ENCODE measurements around the gene ZBTB37.

DNA sequence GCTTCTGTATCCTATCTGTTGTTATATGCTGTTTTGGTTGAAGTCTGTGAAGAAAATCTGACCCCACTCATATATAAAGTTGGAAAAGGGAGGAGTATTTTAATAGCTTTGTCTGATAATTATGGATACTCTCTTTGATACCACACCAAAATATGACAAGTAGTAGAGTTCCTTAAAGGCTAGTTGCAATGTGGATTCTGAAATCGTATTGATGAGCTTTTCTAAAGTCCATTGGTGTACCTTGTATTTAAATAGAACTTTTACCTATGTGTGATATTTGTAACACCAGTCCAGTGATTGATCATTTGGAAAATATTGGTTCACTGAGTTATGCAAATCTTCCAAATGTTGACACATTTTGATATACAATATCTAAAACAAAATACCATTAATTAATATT, 8.1 kb upstream of the ZBTB37 start:
- TF ChIP-seq, protein P1, sequence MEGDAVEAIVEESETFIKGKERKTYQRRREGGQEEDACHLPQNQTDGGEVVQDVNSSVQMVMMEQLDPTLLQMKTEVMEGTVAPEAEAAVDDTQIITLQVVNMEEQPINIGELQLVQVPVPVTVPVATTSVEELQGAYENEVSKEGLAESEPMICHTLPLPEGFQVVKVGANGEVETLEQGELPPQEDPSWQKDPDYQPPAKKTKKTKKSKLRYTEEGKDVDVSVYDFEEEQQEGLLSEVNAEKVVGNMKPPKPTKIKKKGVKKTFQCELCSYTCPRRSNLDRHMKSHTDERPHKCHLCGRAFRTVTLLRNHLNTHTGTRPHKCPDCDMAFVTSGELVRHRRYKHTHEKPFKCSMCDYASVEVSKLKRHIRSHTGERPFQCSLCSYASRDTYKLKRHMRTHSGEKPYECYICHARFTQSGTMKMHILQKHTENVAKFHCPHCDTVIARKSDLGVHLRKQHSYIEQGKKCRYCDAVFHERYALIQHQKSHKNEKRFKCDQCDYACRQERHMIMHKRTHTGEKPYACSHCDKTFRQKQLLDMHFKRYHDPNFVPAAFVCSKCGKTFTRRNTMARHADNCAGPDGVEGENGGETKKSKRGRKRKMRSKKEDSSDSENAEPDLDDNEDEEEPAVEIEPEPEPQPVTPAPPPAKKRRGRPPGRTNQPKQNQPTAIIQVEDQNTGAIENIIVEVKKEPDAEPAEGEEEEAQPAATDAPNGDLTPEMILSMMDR (IDR thresholded peaks at IDR 0.05) = no peak
- no peak for TF ChIP-seq POLR2AphosphoS5 (IDR thresholded peaks at IDR 0.05)

All from suprapubic skin (tissue), 3 donors.